ENCODE data around the gene NDUFAF2. TPM values are rescaled to one million over a fixed set of nuclear protein-coding genes. Genes with fewer than 3 reads are reported as not detected.
"Not testable (repeated sequence)": the region's sequence is repeated elsewhere in the genome, so short reads cannot be mapped to it uniquely, and the experiment has no call there.

The NDUFAF2 gene
- total RNA-seq, 2 experiments from 2014 or later: 48.5 to 48.8 TPM

DNA sequence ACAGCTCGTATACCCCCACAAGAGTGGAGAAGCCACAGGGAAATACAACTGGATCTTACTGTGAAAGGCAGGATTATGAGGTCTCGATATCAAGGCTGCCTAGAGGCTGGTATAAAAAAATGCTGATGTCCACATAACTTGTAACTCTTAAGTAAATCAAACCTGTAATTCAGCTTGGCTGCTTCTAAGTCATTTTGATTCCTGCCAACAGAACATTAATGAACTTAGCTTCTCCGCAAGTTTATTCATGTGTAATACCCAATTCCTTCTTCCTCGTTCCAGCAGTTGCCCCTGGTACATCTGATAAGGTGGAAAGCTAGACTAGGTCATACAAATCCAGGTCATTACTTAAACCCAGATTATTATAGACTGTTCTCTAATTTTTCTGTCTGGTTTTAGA lies 233.7 kb downstream of the NDUFAF2 start:
- H3K27me3 Mint-ChIP-seq: peaks cover 4% of the 10 kb centered on the region
- no peaks in the 10 kb centered on the region for H3K36me3 Mint-ChIP-seq
- no peak for DNase-seq
- no peak overlapping the region for H3K27ac Mint-ChIP-seq
- no peaks in the 10 kb centered on the region for H3K9me3 Mint-ChIP-seq
- H3K4me1 Mint-ChIP-seq: peaks cover 5% of the 10 kb centered on the region
- H3K4me3 Mint-ChIP-seq: no peak overlapping the region

DNA sequence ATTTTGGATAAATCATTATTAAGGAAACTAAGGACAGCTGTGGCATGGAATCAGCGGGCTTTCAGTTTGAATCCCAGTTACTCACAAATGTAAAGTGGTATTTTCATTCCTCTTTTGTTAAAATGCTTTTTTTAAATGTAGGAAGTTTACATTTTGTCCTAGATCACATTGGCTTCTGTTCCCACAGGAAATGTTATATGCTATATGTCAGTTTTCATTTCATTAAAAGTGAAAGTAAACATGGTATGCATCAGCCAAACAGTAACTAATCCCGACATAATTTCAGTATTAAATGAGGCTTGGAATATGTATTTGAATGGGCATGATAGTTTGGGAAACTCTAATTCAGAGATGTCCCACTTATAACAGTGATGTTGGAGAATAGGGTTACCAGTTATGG lies 235.9 kb downstream of the NDUFAF2 start:
- H3K27ac Mint-ChIP-seq: no peak overlapping the region
- no peak for DNase-seq
- H3K4me1 Mint-ChIP-seq: peaks cover 5% of the 10 kb centered on the region
- H3K9me3 Mint-ChIP-seq: no peaks in the 10 kb centered on the region
- peaks cover 4% of the 10 kb centered on the region for H3K27me3 Mint-ChIP-seq
- H3K4me3 Mint-ChIP-seq: no peak overlapping the region
- no peaks in the 10 kb centered on the region for H3K36me3 Mint-ChIP-seq

DNA sequence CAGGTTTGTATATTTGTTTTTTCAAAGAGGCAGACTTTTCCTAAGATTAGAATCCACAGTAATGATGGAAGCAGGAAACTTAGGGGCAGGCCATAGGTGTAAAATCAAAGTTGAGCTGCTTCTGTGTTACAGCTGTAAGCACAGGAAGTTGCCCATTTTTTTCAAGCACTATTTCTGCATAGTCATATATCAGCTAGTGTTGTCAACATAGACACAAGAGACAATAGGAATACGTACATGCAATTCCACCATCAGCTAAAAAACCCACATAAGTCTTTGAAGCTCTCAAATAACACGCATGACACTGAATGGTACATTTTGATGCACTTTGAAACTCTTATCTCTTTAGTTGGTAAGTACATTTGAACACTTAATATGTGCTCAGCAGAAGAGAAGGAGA lies 237.4 kb downstream of the NDUFAF2 start:
- Mint-ChIP-seq H3K27me3 (peaks cover 4% of the 10 kb centered on the region), H3K36me3 (no peaks in the 10 kb centered on the region), H3K4me3 (no peak overlapping the region), H3K27ac (no peak overlapping the region), H3K4me1 (peaks cover 5% of the 10 kb centered on the region), H3K9me3 (peaks cover 4% of the 10 kb centered on the region)
- DNase-seq: no peak

DNA sequence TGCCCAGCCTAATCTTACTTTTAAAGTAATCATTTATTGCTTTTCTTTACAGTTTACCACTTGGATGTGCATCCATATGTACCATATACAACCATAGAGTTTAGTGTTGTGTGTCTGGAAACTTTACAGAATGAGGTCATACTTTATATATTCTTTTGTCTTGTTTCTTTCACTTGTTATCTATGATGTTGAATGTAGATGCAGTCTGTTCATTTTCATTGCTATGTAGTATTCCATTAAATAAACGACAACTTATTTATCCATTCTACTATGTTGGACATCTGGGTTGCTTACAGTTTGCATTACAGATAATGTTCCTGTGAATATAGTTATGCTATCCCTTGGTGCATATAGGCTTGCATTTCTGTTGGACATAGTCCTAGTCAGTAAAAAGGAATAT lies 238.5 kb downstream of the NDUFAF2 start:
- H3K27me3 Mint-ChIP-seq: peaks cover 4% of the 10 kb centered on the region
- no peak for DNase-seq
- peaks cover 4% of the 10 kb centered on the region for H3K9me3 Mint-ChIP-seq
- H3K36me3 Mint-ChIP-seq: no peaks in the 10 kb centered on the region
- no peak overlapping the region for H3K4me3 Mint-ChIP-seq
- H3K27ac Mint-ChIP-seq: no peak overlapping the region
- H3K4me1 Mint-ChIP-seq: peaks cover 5% of the 10 kb centered on the region

DNA sequence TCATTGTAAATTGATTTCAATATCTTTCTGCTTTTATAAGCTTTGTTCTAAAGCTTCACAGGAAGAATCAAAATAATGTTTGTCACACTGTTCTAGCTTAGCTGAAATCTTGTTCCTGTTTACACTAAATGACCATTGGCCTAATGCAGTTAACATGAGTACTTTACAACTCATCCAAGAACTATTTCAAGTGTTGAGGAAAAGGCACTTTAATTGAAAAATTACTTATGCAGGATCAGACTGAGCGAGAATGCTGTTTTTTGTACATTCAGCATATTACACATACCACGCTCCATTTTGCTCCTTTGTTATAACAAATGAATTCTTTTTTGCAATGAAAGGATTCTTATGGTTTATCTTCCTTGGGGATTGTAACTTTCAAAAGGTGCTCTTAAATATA lies 239.7 kb downstream of the NDUFAF2 start:
- Mint-ChIP-seq H3K27ac (no peak overlapping the region), H3K27me3 (peaks cover 4% of the 10 kb centered on the region), H3K36me3 (no peaks in the 10 kb centered on the region), H3K4me1 (peaks cover 5% of the 10 kb centered on the region), H3K4me3 (no peak overlapping the region), H3K9me3 (peaks cover 4% of the 10 kb centered on the region)
- no peak for DNase-seq

DNA sequence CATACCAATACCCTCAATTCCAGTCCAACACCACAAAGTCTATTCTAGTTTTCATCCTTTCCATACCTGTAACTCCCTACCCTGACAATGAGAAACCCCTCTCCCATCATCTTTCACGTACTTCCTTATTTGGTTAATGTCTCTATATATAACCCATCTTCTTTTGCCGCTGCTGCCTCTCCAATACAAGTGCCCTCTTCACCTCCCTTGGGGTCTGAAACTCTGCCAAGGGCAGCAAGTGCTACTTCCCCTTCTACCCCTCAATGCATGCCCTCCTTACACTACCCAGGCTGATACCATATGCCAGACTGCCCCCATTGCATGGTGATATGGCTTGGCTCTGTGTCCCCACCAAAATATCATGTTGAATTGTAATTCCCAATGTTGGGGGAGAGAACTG lies 241.6 kb downstream of the NDUFAF2 start:
- Mint-ChIP-seq H3K4me1 (peaks cover 2% of the 10 kb centered on the region), H3K4me3 (no peak overlapping the region), H3K27ac (no peak overlapping the region)

GRCh38 chr5:61187352-61187751 lies 242.3 kb downstream of the NDUFAF2 start:
- not testable (repeated sequence) for H3K9me3 Mint-ChIP-seq, H3K36me3 Mint-ChIP-seq, H3K4me3 Mint-ChIP-seq, H3K27me3 Mint-ChIP-seq, DNase-seq, H3K4me1 Mint-ChIP-seq, H3K27ac Mint-ChIP-seq

More for the DNA sequence above, 241.6 kb downstream of the NDUFAF2 start:
- H3K36me3 Mint-ChIP-seq: peaks cover 3% of the 10 kb centered on the region
- no peak for DNase-seq
- H3K9me3 Mint-ChIP-seq: peaks cover 4% of the 10 kb centered on the region
- peaks cover 7% of the 10 kb centered on the region for H3K27me3 Mint-ChIP-seq

DNA sequence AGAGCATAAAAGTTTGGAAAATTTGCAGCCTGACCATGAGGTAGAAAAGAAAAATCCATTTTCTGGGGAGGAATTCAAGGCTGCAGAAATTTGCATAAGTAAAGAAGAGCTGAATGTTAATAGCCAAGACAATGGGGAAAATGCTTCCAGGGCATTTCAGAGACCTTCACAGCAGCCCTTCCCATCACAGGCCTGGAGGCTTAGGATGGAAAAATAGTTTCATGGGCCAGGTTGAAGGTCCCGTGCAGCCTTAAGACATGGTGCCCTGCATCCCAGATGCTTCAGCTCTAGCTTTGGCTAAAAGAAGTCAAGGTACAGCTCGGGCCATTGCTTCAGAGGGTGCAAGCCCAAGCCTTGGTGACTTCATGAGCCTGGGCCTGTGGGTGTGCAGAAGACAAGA lies 242.8 kb downstream of the NDUFAF2 start:
- H3K27ac Mint-ChIP-seq, H3K4me3 Mint-ChIP-seq, H3K36me3 Mint-ChIP-seq, H3K9me3 Mint-ChIP-seq, DNase-seq, H3K4me1 Mint-ChIP-seq: not testable (repeated sequence)
- H3K27me3 Mint-ChIP-seq: peaks cover 11% of the 10 kb centered on the region

DNA sequence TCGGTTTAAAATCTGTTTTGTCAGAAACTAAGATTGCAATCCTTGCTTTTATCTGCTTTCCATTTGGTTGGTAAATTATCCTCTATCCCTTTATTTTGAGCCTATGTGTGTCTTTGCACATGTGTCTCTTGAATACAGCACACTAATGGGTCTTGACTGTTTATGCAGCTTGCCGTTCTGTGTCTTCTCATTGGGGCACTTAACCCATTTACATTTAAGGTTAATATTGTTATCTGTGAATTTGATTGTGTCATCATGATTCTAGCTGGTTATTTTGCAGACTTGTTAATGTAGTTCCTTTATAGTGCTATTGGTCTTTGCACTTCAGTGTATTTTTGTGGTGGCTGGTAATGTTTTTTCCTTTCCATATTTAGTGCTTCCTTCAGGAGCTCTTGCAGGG lies 253.6 kb downstream of the NDUFAF2 start:
- Mint-ChIP-seq H3K27me3 (peaks cover 34% of the 10 kb centered on the region), H3K4me1 (peaks cover 13% of the 10 kb centered on the region), H3K4me3 (no peak overlapping the region), H3K27ac (no peak overlapping the region), H3K36me3 (peaks cover 1% of the 10 kb centered on the region), H3K9me3 (peaks cover 19% of the 10 kb centered on the region)
- no peak for DNase-seq

DNA sequence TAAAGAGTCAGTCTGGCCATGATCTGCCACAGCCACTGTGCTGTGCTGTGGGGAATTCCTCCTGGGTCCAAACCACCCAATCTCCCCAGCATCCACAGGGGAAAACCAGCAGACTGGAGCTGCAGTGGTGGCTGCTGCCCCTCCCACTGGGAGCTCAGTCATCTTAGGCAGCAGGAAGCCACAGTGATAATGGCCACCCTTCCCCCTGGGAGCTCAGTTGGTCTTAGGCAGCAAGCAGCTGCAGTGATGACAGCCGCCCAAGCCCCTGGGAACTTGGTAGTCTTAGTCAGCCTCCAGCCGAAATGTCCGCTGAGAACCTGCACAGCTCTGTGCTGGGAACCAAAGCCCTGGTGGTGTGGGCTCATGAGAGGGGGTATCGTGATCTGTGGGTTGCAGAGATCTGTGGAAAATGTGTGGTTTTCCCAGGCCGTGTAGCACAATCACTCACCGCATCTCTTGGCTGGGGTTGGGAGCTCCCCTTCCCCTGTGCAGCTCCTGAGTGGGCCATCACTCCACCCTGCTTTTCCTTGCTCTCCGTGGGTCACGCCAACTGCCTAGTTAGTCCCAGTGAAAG lies 255.7 kb downstream of the NDUFAF2 start:
- Mint-ChIP-seq H3K27me3 (peaks cover 35% of the 10 kb centered on the region), H3K4me3 (no peak overlapping the region)
- DNase-seq: no peak

DNA sequence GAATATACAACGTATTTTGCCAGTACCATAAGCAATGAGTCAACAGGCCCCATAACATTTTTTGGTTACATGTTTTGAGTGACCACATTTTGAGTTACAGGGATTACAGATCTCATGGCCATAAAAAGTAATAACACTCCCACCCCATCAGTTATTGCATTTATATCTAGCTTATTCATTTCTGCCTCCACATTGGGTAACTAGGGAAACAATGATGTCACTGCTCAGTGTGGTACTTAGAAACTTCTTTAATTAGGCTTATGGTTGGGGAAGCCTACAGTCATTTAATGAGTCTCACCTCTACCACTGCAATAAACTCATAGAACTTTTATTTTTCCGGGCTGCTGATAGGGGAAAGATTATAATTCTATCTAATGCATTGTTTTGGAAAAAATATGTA lies 257.2 kb downstream of the NDUFAF2 start:
- Mint-ChIP-seq H3K27me3 (peaks cover 31% of the 10 kb centered on the region), H3K9me3 (peaks cover 32% of the 10 kb centered on the region), H3K27ac (peak overlapping the region; percentile 39), H3K4me3 (no peak overlapping the region), H3K36me3 (peaks cover 1% of the 10 kb centered on the region), H3K4me1 (peaks cover 13% of the 10 kb centered on the region)
- DNase-seq: no peak

More for the DNA sequence above, 255.7 kb downstream of the NDUFAF2 start:
- Mint-ChIP-seq H3K4me1 (peaks cover 13% of the 10 kb centered on the region), H3K36me3 (peaks cover 1% of the 10 kb centered on the region), H3K9me3 (peaks cover 26% of the 10 kb centered on the region), H3K27ac (no peak overlapping the region)

Other genes with a start within 250 kb of the NDUFAF2 start
- gene DEPDC1B, start 245.0 kb upstream of the NDUFAF2 start, total RNA-seq: 10 to 100 TPM; 23.6 to 25.5 TPM
- gene ELOVL7, start 100.9 kb upstream of the NDUFAF2 start, total RNA-seq: under 1 TPM; 0.31 to 0.32 TPM
- 10 to 100 TPM; 10.2 to 12.1 TPM for gene ERCC8, start 135 bp upstream of the NDUFAF2 start, total RNA-seq
- 10 to 100 TPM; 92.1 to 94.8 TPM for gene SMIM15, start 217.3 kb downstream of the NDUFAF2 start, total RNA-seq

Data from activated naive CD8-positive, alpha-beta T cell treated with anti-CD3 and anti-CD28 coated beads for 36 hours (primary cell).